IPS-15b (cell line): ENCODE data around the gene TMBIM4.

ENCODE experiments used
- H3K27me3 ChIP-seq: one replicate; pipeline ENCODE4 v1.6.1; 2013; ENCODE audit warnings: low read length; ENCODE audit not compliant: control insufficient read depth, insufficient read depth
- H3K36me3 ChIP-seq: one replicate; pipeline ENCODE4 v1.6.1; 2013; ENCODE audit warnings: low read length; ENCODE audit not compliant: control insufficient read depth, insufficient read depth
- H3K4me1 ChIP-seq: one replicate; pipeline ENCODE4 v1.6.1; 2013; ENCODE audit warnings: mild to moderate bottlenecking, low read length; ENCODE audit not compliant: control insufficient read depth, insufficient read depth
- H3K4me3 ChIP-seq: one replicate; pipeline ENCODE4 v1.5.1; 2013; ENCODE audit warnings: low read depth, low read length
- H3K9ac ChIP-seq: one replicate; pipeline ENCODE4 v1.6.1; 2013; ENCODE audit warnings: low read depth, mild to moderate bottlenecking, low read length
- H3K9me3 ChIP-seq: one replicate; pipeline ENCODE4 v1.6.1; 2013; ENCODE audit warnings: mild to moderate bottlenecking, low read length; ENCODE audit not compliant: control insufficient read depth, insufficient read depth

Gene TMBIM4

GRCh38 chr12:66154776-66155175, 15.0 kb downstream of the TMBIM4 start:
- H3K4me3 ChIP-seq = no peak overlapping the region
- H3K9me3 ChIP-seq = no peaks in the 10 kb centered on the region
- no peaks in the 10 kb centered on the region for H3K4me1 ChIP-seq
- no peaks in the 10 kb centered on the region for H3K36me3 ChIP-seq
- H3K9ac ChIP-seq = no peak overlapping the region
- H3K27me3 ChIP-seq = no peaks in the 10 kb centered on the region

GRCh38 chr12:66152732-66153131, 17.1 kb downstream of the TMBIM4 start:
- Histone ChIP-seq H3K4me1 (no peaks in the 10 kb centered on the region), H3K27me3 (no peaks in the 10 kb centered on the region), H3K4me3 (no peak overlapping the region), H3K9me3 (no peaks in the 10 kb centered on the region), H3K36me3 (no peaks in the 10 kb centered on the region), H3K9ac (no peak overlapping the region)

DNA sequence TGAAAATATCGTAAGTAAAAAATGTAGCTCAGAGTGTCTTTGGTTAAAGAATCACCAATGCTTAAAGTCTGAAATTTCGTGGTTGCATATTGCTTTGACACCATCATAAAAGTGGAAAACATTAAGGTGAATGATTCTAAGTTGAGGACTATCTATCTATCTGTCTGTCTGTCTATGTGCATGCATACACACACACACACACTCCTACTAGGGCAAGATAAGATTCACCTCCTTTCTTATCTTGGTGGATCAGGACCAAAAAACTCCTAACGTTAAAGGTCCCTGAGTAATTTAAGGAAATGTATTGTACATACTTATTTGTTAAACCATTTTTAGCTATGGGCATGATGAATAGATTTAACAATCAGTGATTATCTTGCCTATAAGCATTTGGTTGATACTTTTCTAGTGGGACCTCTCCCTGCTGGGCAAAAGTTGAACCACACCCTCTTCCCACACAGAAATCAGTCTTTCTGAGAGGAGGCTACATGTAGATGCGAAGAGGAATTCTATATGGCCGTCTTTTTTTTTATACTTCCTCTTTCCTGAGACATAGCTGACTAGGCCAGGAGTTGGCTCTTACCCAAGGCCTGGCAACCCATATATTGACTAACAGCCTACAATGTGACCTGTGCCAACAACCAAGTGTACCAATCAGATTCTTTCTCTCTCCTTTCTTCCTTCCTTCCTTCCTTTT, 19.9 kb downstream of the TMBIM4 start:
- Histone ChIP-seq H3K27me3 (no peaks in the 10 kb centered on the region), H3K9me3 (no peaks in the 10 kb centered on the region), H3K36me3 (no peaks in the 10 kb centered on the region), H3K4me1 (peaks cover 3% of the 10 kb centered on the region), H3K4me3 (no peak overlapping the region), H3K9ac (no peak overlapping the region)

- peaks cover 2% of the 10 kb centered on the region for H3K9me3 ChIP-seq
- H3K4me3 ChIP-seq = no peak overlapping the region
- H3K9ac ChIP-seq = no peak overlapping the region
- peaks cover 3% of the 10 kb centered on the region for H3K4me1 ChIP-seq
- H3K27me3 ChIP-seq = no peaks in the 10 kb centered on the region
- H3K36me3 ChIP-seq = no peaks in the 10 kb centered on the region
Measured at GRCh38 chr12:66144791-66145754, 24.7 kb downstream of the TMBIM4 start.

DNA sequence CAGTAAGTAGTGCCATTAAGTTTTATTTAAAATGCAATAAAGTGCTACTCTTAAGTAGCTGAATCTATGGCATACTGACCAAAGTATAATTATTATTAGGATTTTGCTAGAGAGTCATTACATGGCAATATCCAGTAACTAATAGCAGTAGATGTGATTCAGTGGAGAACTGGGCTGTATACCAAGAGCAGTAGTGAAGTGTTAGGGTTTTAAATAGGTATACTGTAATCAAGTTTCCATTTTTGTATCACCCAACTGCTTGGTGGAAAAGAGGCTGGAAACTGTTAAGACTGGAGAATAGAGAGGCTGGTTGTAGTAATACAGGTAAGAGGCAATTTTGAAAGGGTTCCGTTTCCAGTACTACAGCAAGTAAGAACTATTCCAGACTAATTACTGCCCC, 25.9 kb downstream of the TMBIM4 start:
- Histone ChIP-seq H3K4me3 (no peak overlapping the region), H3K36me3 (no peaks in the 10 kb centered on the region), H3K27me3 (no peaks in the 10 kb centered on the region), H3K9ac (no peak overlapping the region), H3K9me3 (peaks cover 2% of the 10 kb centered on the region), H3K4me1 (peaks cover 3% of the 10 kb centered on the region)

DNA sequence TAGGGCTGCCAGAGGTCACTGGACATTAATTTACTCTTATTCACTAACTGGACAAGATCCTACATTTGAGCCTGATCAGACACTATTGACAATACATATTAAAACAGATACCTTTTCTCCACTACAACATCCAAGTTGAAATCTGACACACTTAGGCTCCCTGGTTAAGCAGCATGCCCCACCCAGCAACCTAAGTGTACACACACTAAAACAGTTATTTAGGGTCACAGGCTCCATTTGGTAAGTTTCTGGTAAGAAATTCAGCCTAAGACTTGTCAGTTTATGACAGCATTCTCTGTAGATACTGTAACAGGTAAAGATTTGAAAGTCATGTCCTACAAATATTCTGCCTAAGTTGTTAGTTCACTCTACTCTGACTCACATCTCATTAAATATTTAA, 27.0 kb downstream of the TMBIM4 start:
- Histone ChIP-seq H3K27me3 (no peaks in the 10 kb centered on the region), H3K36me3 (no peaks in the 10 kb centered on the region), H3K4me3 (no peak overlapping the region), H3K9ac (no peak overlapping the region), H3K4me1 (peaks cover 3% of the 10 kb centered on the region), H3K9me3 (peaks cover 2% of the 10 kb centered on the region)

- H3K9me3 ChIP-seq = peaks cover 2% of the 10 kb centered on the region
- H3K9ac ChIP-seq = no peak overlapping the region
- peaks cover 3% of the 10 kb centered on the region for H3K4me1 ChIP-seq
- no peak overlapping the region for H3K4me3 ChIP-seq
- H3K27me3 ChIP-seq = no peaks in the 10 kb centered on the region
- H3K36me3 ChIP-seq = no peaks in the 10 kb centered on the region
Measured at GRCh38 chr12:66141299-66141698, 28.5 kb downstream of the TMBIM4 start.

- Histone ChIP-seq H3K4me1 (peaks cover 3% of the 10 kb centered on the region), H3K4me3 (no peak overlapping the region), H3K27me3 (no peaks in the 10 kb centered on the region), H3K9me3 (peaks cover 2% of the 10 kb centered on the region), H3K9ac (no peak overlapping the region), H3K36me3 (no peaks in the 10 kb centered on the region)
Measured at GRCh38 chr12:66140731-66141130, 29.1 kb downstream of the TMBIM4 start.

- Histone ChIP-seq H3K27me3 (no peaks in the 10 kb centered on the region), H3K4me3 (no peak overlapping the region), H3K36me3 (no peaks in the 10 kb centered on the region), H3K9ac (no peak overlapping the region), H3K9me3 (peaks cover 2% of the 10 kb centered on the region), H3K4me1 (no peaks in the 10 kb centered on the region)
Measured at GRCh38 chr12:66139328-66139727, 30.5 kb downstream of the TMBIM4 start.

DNA sequence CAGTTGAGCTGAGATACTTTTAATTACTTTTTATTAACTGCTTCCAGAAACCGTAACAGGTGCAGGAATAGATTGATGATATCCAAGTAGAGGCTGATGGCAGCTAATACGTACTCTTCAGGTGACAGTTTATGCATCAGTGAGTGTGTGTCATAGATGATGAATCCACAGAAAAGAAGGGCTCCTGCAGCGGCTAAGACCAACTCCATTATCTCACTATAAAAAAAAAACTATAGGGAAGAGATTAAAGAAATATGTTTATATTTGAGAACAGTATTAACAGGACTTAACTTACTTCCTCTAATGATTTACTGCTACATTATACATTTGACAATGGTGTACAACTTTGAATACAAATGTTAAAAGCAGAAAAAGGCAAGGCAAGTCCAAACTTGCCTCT, 31.9 kb downstream of the TMBIM4 start:
- Histone ChIP-seq H3K36me3 (no peaks in the 10 kb centered on the region), H3K4me3 (no peak overlapping the region), H3K27me3 (no peaks in the 10 kb centered on the region), H3K9ac (no peak overlapping the region), H3K9me3 (peaks cover 2% of the 10 kb centered on the region), H3K4me1 (no peaks in the 10 kb centered on the region)

DNA sequence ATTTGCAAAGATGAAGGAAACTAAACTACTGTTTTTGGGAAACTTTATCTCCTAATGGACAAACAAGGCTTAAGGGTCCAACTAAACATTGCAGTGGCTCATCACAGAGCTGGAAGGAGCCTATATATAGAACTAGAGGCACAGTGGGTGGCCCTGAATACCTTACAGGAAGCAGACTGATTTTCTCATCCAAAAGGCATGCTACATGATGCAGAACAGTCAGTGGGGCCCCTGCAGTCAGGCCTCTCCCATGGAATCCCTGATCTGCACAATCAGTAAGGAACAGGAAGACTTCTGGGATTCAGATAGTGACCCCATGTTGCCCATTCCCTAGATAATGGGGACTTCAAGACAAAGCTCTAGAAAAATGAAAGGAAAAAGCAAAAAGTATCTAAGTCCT, 37.4 kb downstream of the TMBIM4 start:
- Histone ChIP-seq H3K4me1 (no peaks in the 10 kb centered on the region), H3K27me3 (no peaks in the 10 kb centered on the region), H3K9ac (no peak overlapping the region), H3K36me3 (peaks cover 4% of the 10 kb centered on the region), H3K4me3 (no peak overlapping the region), H3K9me3 (no peaks in the 10 kb centered on the region)
